Ishikawa (cell line): ENCODE measurements around the gene TBX1.

Experiments used
- CEBPB ChIP-seq: IDR thresholded peaks from 2 replicates; pipeline ENCODE4 v1.6.1; 2012
- CREB1 ChIP-seq: IDR thresholded peaks from 2 replicates; pipeline ENCODE4 v1.6.1; 2012; ENCODE audit warnings: low read depth
- EGR1 ChIP-seq: IDR thresholded peaks from 2 replicates; pipeline ENCODE4 v1.6.1; 2012
- EP300 ChIP-seq: IDR thresholded peaks from 2 replicates; pipeline ENCODE4 v1.6.1; 2012; ENCODE audit warnings: borderline replicate concordance
- FOXM1 ChIP-seq: IDR thresholded peaks from 2 replicates; pipeline ENCODE4 v1.6.1; 2012; ENCODE audit warnings: low read depth, borderline replicate concordance
- MAX ChIP-seq: IDR thresholded peaks from 2 replicates; pipeline ENCODE4 v1.6.1; 2012
- NFIC ChIP-seq: IDR thresholded peaks from 2 replicates; pipeline ENCODE4 v1.6.1; 2012
- RAD21 ChIP-seq: IDR thresholded peaks from 2 replicates; pipeline ENCODE4 v1.6.1; 2012; ENCODE audit warnings: low read depth
- REST ChIP-seq: IDR thresholded peaks from 2 replicates; pipeline ENCODE4 v1.6.1; 2012; ENCODE audit warnings: low read depth, mild to moderate bottlenecking
- TAF1 ChIP-seq: IDR thresholded peaks from 2 replicates; pipeline ENCODE4 v1.6.1; 2012; ENCODE audit warnings: low read depth, mild to moderate bottlenecking
- TCF12 ChIP-seq: IDR thresholded peaks from 2 replicates; pipeline ENCODE4 v1.6.1; 2012; ENCODE audit warnings: low read depth
- TEAD4 ChIP-seq: IDR thresholded peaks from 2 replicates; pipeline ENCODE4 v1.6.1; 2012
- USF1 ChIP-seq: IDR thresholded peaks from 2 replicates; pipeline ENCODE4 v1.6.1; 2012
- YY1 ChIP-seq: IDR thresholded peaks from 2 replicates; pipeline ENCODE4 v1.6.1; 2012; ENCODE audit warnings: low read depth
- ZBTB7A ChIP-seq: IDR thresholded peaks from 2 replicates; pipeline ENCODE4 v1.6.1; 2012; ENCODE audit warnings: low read depth

TBX1 gene

GRCh38 chr22:19760951-19761724, 560 bp downstream of the TBX1 start:
- no peak for TF ChIP-seq CEBPB
- no peak for TF ChIP-seq NFIC
- TF ChIP-seq ZBTB7A, result no peak
- TF ChIP-seq TCF12, result no peak

GRCh38 chr22:19761725-19762567, 1.4 kb downstream of the TBX1 start:
- TF ChIP-seq EP300, result no peak
- no peak for TF ChIP-seq RAD21
- TF ChIP-seq NFIC, result no peak
- no peak for TF ChIP-seq TEAD4

GRCh38 chr22:19762568-19763457, 2.2 kb downstream of the TBX1 start:
- TF ChIP-seq YY1 (no peak), NFIC (no peak), ZBTB7A (no peak), TAF1 (no peak), REST (no peak), EP300 (no peak), FOXM1 (no peak), USF1 (no peak), EGR1 (no peak), CREB1 (no peak), TCF12 (no peak), TEAD4 (no peak)

- TF ChIP-seq RAD21, result no peak
- no peak for TF ChIP-seq MAX
- TF ChIP-seq CEBPB, result no peak
- no peak for TF ChIP-seq TAF1
- no peak for TF ChIP-seq FOXM1
- TF ChIP-seq ZBTB7A, result no peak
- no peak for TF ChIP-seq CREB1
- TF ChIP-seq EP300, result no peak
- no peak for TF ChIP-seq YY1
- TF ChIP-seq TEAD4, result no peak
- no peak for TF ChIP-seq USF1
- TF ChIP-seq EGR1, result no peak
- TF ChIP-seq REST, result no peak
- no peak for TF ChIP-seq TCF12
- no peak for TF ChIP-seq NFIC
Measured at GRCh38 chr22:19763458-19764298, 3.1 kb downstream of the TBX1 start.

GRCh38 chr22:19764299-19764593, 3.7 kb downstream of the TBX1 start:
- no peak for TF ChIP-seq NFIC
- TF ChIP-seq MAX, result no peak
- TF ChIP-seq YY1, result no peak
- no peak for TF ChIP-seq TAF1
- no peak for TF ChIP-seq ZBTB7A
- no peak for TF ChIP-seq EP300
- no peak for TF ChIP-seq CREB1
- no peak for TF ChIP-seq REST
- TF ChIP-seq TEAD4, result no peak
- no peak for TF ChIP-seq RAD21
- TF ChIP-seq USF1, result no peak
- no peak for TF ChIP-seq FOXM1
- TF ChIP-seq TCF12, result no peak
- TF ChIP-seq CEBPB, result no peak
- TF ChIP-seq EGR1, result no peak
